Mammary epithelial cell (primary cell): ENCODE measurements around the gene PABPC1L2B.
"Not testable (repeated sequence)": the region's sequence is repeated elsewhere in the genome, so short reads cannot be mapped to it uniquely, and the experiment has no call there.

ENCODE experiments used
- EZH2 ChIP-seq: IDR thresholded peaks from 2 replicates; pipeline ENCODE4 v1.6.1; 2012; ENCODE audit warnings: low read length, inconsistent platforms, borderline replicate concordance
- TF ChIP-seq, protein P1 (sequence below), 2 donors: IDR thresholded peaks in 1 of 2; conservative IDR thresholded peaks in 1 of 2; 2 replicates each; pipeline ENCODE4 v1.5.1; 2011 to 2012; ENCODE audit warnings: inconsistent platforms in 2 of 2, low read length in 2 of 2, mild to moderate bottlenecking in 2 of 2, control low read depth in 1 of 2, low read depth in 1 of 2; ENCODE audit not compliant: insufficient read depth in 1 of 2; ENCODE audit errors: extremely low read depth in 1 of 2

DNA sequence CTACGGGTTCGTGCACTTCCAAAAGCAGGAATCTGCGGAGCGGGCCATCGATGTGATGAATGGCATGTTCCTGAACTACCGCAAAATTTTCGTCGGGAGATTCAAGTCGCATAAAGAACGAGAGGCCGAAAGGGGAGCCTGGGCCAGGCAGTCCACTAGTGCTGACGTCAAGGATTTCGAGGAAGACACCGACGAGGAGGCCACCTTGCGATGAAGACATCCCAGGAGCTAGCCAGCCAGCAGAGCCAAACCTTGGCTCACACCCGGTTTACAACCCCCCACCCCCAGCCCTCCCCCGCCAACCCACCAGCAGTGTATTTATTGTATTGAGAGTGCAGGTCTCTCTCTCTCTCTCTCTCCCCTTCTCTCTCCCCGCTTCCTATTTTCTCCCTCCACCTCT is 1.3 kb downstream of the PABPC1L2B start:
- TF ChIP-seq, protein P1, sequence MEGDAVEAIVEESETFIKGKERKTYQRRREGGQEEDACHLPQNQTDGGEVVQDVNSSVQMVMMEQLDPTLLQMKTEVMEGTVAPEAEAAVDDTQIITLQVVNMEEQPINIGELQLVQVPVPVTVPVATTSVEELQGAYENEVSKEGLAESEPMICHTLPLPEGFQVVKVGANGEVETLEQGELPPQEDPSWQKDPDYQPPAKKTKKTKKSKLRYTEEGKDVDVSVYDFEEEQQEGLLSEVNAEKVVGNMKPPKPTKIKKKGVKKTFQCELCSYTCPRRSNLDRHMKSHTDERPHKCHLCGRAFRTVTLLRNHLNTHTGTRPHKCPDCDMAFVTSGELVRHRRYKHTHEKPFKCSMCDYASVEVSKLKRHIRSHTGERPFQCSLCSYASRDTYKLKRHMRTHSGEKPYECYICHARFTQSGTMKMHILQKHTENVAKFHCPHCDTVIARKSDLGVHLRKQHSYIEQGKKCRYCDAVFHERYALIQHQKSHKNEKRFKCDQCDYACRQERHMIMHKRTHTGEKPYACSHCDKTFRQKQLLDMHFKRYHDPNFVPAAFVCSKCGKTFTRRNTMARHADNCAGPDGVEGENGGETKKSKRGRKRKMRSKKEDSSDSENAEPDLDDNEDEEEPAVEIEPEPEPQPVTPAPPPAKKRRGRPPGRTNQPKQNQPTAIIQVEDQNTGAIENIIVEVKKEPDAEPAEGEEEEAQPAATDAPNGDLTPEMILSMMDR (conservative IDR thresholded peaks at IDR 0.05 in 1 of 2, IDR thresholded peaks at IDR 0.05 in 1 of 2; ENCODE audit: extremely low read depth in 1 of 2, insufficient read depth in 1 of 2, low read depth in 1 of 2, low read length in 2 of 2) = not testable (repeated sequence)
- not testable (repeated sequence) for TF ChIP-seq EZH2
